ENCODE results near the gene MFSD2A. TPM values are rescaled to one million over a fixed set of nuclear protein-coding genes. Genes with fewer than 3 reads are reported as not detected.
"Not testable (repeated sequence)": the region's sequence is repeated elsewhere in the genome, so short reads cannot be mapped to it uniquely, and the experiment has no call there.

MFSD2A gene
- total RNA-seq (10 to 100 TPM in 1 of 5 donors, 1 to 10 TPM in 3, not detected in 1; 2.0 to 16.1 (median 7.0) TPM), polyA plus RNA-seq (1 to 10 TPM in 1 of 3 donors, under 1 TPM in 2; 0.75 to 9.1 (median 0.76) TPM)
- long read RNA-seq, donor 1: 0 reads
- long read RNA-seq, donor 2, partial matches to known transcripts: 0 of 1 reads
- long read RNA-seq, donor 2, other reads (novel, unspliced or antisense): 0 of 1 reads
- long read RNA-seq, donor 3: 0 reads
- long read RNA-seq, donor 4: 0 reads
- long read RNA-seq, donor 5: 0 reads
- long read RNA-seq, donor 6: 0 reads
- long read RNA-seq, donor 7: 0 reads
- long read RNA-seq, donor 8: 0 reads
- long read RNA-seq, donor 9: 0 reads
- long read RNA-seq, donor 10: 0 reads

- WGBS, 5 donors: 0 to 1% (median 1%) methylated on average over 51 to 61 of the region's 62 CpGs
- Histone ChIP-seq H3K4me1 (peaks cover 15 to 69% (median 37%) of the 10 kb centered on the region in 4 donors), H3K27me3 (peaks cover 0 to 9% (median 0%) of the 10 kb centered on the region in 3 donors), H3K9me3 (no peaks in the 10 kb centered on the region), H3K4me3 (peak within 1 kb of the TSS; percentile 55 to 68 (median 60)), H3K27ac (peak within 1 kb of the TSS; percentile 10 to 78 (median 65)), H3K36me3 (no peaks in the 10 kb centered on the region)
- peak; percentile 94 to 96 for DNase-seq
- intact Hi-C loops (cut with DNase I; ENCODE audit: low total_unique reads): no loop called here
- TF ChIP-seq POLR2AphosphoS5 (IDR thresholded peaks at IDR 0.05) (peak in 2 of 3 donors; percentile 85 to 89), EP300 (IDR thresholded peaks at IDR 0.05) (no peak)
Measured at GRCh38 chr1:39954870-39955546, at the start of gene MFSD2A. TSS of gene MFSD2A (plus strand) at chr1:39955145. CDS start at chr1:39955293, 148 bp downstream.

GRCh38 chr1:39905172-39905571, 49.8 kb upstream of the MFSD2A start:
- Histone ChIP-seq H3K9me3 (peaks cover 0 to 14% (median 7%) of the 10 kb centered on the region in 4 donors), H3K27me3 (peaks cover 0 to 45% (median 22%) of the 10 kb centered on the region in 3 donors), H3K27ac (no peak overlapping the region), H3K4me1 (peaks cover 10 to 24% (median 22%) of the 10 kb centered on the region in 4 donors), H3K4me3 (no peak overlapping the region), H3K36me3 (no peaks in the 10 kb centered on the region)
- 77 to 87% (median 85%) methylated on average over 4 of the region's 4 CpGs for WGBS, 5 donors
- DNase-seq: no peak
- TF ChIP-seq POLR2AphosphoS5 (IDR thresholded peaks at IDR 0.05) (no peak), EP300 (IDR thresholded peaks at IDR 0.05) (no peak), POLR2A (IDR thresholded peaks at IDR 0.05) (no peak)
- TF ChIP-seq, protein P1, sequence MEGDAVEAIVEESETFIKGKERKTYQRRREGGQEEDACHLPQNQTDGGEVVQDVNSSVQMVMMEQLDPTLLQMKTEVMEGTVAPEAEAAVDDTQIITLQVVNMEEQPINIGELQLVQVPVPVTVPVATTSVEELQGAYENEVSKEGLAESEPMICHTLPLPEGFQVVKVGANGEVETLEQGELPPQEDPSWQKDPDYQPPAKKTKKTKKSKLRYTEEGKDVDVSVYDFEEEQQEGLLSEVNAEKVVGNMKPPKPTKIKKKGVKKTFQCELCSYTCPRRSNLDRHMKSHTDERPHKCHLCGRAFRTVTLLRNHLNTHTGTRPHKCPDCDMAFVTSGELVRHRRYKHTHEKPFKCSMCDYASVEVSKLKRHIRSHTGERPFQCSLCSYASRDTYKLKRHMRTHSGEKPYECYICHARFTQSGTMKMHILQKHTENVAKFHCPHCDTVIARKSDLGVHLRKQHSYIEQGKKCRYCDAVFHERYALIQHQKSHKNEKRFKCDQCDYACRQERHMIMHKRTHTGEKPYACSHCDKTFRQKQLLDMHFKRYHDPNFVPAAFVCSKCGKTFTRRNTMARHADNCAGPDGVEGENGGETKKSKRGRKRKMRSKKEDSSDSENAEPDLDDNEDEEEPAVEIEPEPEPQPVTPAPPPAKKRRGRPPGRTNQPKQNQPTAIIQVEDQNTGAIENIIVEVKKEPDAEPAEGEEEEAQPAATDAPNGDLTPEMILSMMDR (IDR thresholded peaks at IDR 0.05): no peak
- intact Hi-C loops (cut with DNase I; ENCODE audit: low total_unique reads): no loop called here

DNA sequence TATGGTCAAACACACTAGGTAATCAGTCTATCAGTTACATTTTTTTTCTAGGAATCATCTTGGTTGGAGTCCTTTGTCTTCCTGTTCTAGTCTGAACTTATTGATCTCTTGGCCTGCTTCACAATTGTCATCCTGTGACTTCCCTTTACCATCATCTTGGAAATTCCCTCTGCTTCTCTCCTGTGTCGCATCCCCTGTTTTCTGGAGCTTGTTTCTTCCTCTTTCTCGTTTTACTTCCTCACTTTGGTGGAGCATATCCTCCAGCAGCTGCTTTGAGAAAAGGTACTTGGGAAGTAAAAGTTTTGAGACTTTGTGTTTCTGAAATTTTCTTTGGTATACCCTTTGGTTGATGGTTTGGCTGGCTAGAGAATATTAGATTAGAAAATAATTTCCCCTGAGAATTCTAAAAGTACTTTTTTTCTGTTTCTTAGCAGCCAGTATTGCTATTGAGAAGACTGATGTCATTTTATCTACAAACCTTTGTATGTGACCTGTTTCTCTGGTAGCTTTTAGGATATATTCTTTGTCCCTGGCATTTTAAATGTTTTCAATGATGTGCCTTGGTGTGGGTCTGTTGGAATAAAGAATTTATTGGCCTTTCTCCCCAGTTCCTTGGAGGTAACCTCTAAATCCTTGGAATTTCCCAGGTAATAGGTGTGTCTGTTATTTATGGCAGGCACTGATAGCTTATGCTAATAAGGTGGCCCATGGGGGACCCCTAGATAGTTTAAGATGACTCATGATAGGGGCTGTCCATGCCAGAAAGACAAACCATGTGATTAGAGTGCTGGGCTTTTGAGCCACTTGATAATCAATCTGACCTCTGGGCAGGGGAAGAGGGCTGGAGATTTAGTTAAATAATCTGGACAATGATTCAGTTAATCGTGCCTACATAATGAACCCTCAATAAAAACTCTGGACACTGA, 47.2 kb upstream of the MFSD2A start:
- Histone ChIP-seq H3K9me3 (peaks cover 0 to 14% (median 7%) of the 10 kb centered on the region in 4 donors), H3K27me3 (peaks cover 0 to 39% (median 3%) of the 10 kb centered on the region in 3 donors), H3K27ac (no peak overlapping the region), H3K4me3 (no peak overlapping the region), H3K36me3 (no peaks in the 10 kb centered on the region), H3K4me1 (peaks cover 0 to 2% (median under 1%) of the 10 kb centered on the region in 4 donors)
- no peak for DNase-seq
- 54 to 81% (median 79%) methylated on average over 3 of the region's 3 CpGs for WGBS, 5 donors
- intact Hi-C loops (cut with DNase I; ENCODE audit: low total_unique reads): no loop called here
- no peak for TF ChIP-seq POLR2A (IDR thresholded peaks at IDR 0.05)

GRCh38 chr1:39908534-39908933, 46.4 kb upstream of the MFSD2A start:
- intact Hi-C loops (cut with DNase I; ENCODE audit: low total_unique reads): no loop called here
- 89 to 96% (median 94%) methylated on average over 2 of the region's 2 CpGs for WGBS, 5 donors
- Histone ChIP-seq H3K27me3 (peaks cover 0 to 31% (median 0%) of the 10 kb centered on the region in 3 donors), H3K9me3 (peaks cover 0 to 14% (median 7%) of the 10 kb centered on the region in 4 donors), H3K4me3 (no peak overlapping the region), H3K36me3 (no peaks in the 10 kb centered on the region), H3K4me1 (no peaks in the 10 kb centered on the region), H3K27ac (no peak overlapping the region)
- TF ChIP-seq, protein P1 (IDR thresholded peaks at IDR 0.05): no peak
- TF ChIP-seq POLR2A (IDR thresholded peaks at IDR 0.05) (no peak), POLR2AphosphoS5 (IDR thresholded peaks at IDR 0.05) (no peak), EP300 (IDR thresholded peaks at IDR 0.05) (no peak)
- DNase-seq: no peak

- Histone ChIP-seq H3K27ac (no peak overlapping the region), H3K4me1 (no peaks in the 10 kb centered on the region), H3K4me3 (no peak overlapping the region), H3K27me3 (peaks cover 0 to 21% (median 0%) of the 10 kb centered on the region in 3 donors), H3K36me3 (no peaks in the 10 kb centered on the region), H3K9me3 (peaks cover 0 to 14% (median 7%) of the 10 kb centered on the region in 4 donors)
- TF ChIP-seq POLR2AphosphoS5 (IDR thresholded peaks at IDR 0.05) (no peak), POLR2A (IDR thresholded peaks at IDR 0.05) (no peak), EP300 (IDR thresholded peaks at IDR 0.05) (no peak)
- TF ChIP-seq, protein P1 (IDR thresholded peaks at IDR 0.05): no peak
- DNase-seq: no peak
- intact Hi-C loops (cut with DNase I; ENCODE audit: low total_unique reads): no loop called here
- WGBS, 5 donors: 95 to 100% (median 100%) methylated on average over 3 of the region's 3 CpGs
Measured at GRCh38 chr1:39910263-39910662, 44.7 kb upstream of the MFSD2A start.

- intact Hi-C loops (cut with DNase I; ENCODE audit: low total_unique reads); H3K36me3 ChIP-seq; DNase-seq; H3K4me1 ChIP-seq; H3K4me3 ChIP-seq; H3K27ac ChIP-seq: not testable (repeated sequence)
- Histone ChIP-seq H3K9me3 (peaks cover 0 to 10% (median 5%) of the 10 kb centered on the region in 4 donors), H3K27me3 (peaks cover 0 to 21% (median 0%) of the 10 kb centered on the region in 3 donors)
- WGBS, 5 donors: 93 to 100% (median 97%) methylated on average over 10 to 26 of the region's 30 CpGs; no CpG with 5 or more reads in 1 of the 5 donors
Measured at GRCh38 chr1:39913136-39913535, 41.8 kb upstream of the MFSD2A start.

Data from stomach (tissue), 19 donors.